Neutrophil (primary cell): ENCODE data around the gene TTLL5.

Experiments used
- H3K27ac ChIP-seq: fragments of 200-600 bp; sonication (generic); 2 replicates; pipeline ENCODE4 v1.5.1; 2016; ENCODE audit warnings: mild to moderate bottlenecking, moderate library complexity
- H3K27me3 ChIP-seq: fragments of 200-600 bp; sonication (generic); 2 replicates; pipeline ENCODE4 v1.6.0; 2016; ENCODE audit warnings: mild to moderate bottlenecking
- H3K36me3 ChIP-seq: fragments of 200-600 bp; sonication (generic); 2 replicates; pipeline ENCODE4 v1.5.1; 2017
- H3K4me1 ChIP-seq, 2 experiments: fragments of 200-600 bp in 1 of 2; sonication (generic) in 1 of 2; 1 replicate in 1 of 2; 2 replicates in 1 of 2; pipeline versions ENCODE4 v1.5.1 to v1.6.1; 2013 to 2016; ENCODE audit warnings: low read depth in 1 of 2, low read length in 1 of 2, mild to moderate bottlenecking in 1 of 2, moderate library complexity in 1 of 2; ENCODE audit not compliant: control insufficient read depth in 1 of 2, insufficient read depth in 1 of 2
- H3K4me3 ChIP-seq, 2 experiments: fragments of 200-600 bp in 1 of 2; sonication (generic) in 1 of 2; 1 replicate in 1 of 2; 2 replicates in 1 of 2; pipeline ENCODE4 v1.5.1; 2013 to 2016; ENCODE audit warnings: low read depth in 1 of 2, low read length in 1 of 2, mild to moderate bottlenecking in 1 of 2, moderate library complexity in 1 of 2
- H3K9me3 ChIP-seq: fragments of 200-600 bp; sonication (generic); 2 replicates; pipeline ENCODE4 v1.5.1; 2016
- CTCF ChIP-seq: fragments of 200-600 bp; sonication (generic); IDR thresholded peaks from 2 replicates; pipeline ENCODE4 v1.5.1; 2016; ENCODE audit warnings: antibody characterized with exemption

The TTLL5 gene

GRCh38 chr14:75822522-75823141 lies 161.6 kb downstream of the TTLL5 start:
- no peaks in the 10 kb centered on the region for H3K27me3 ChIP-seq
- H3K36me3 ChIP-seq = no peaks in the 10 kb centered on the region
- peaks cover 10 to 14% of the 10 kb centered on the region in 2 experiments for H3K4me1 ChIP-seq
- no peak for TF ChIP-seq CTCF
- H3K27ac ChIP-seq = no peak overlapping the region
- no peak overlapping the region for H3K4me3 ChIP-seq
- H3K9me3 ChIP-seq = no peaks in the 10 kb centered on the region

- no peak for TF ChIP-seq CTCF
- peaks cover 10 to 14% of the 10 kb centered on the region in 2 experiments for H3K4me1 ChIP-seq
- H3K27ac ChIP-seq = no peak overlapping the region
- no peaks in the 10 kb centered on the region for H3K9me3 ChIP-seq
- no peaks in the 10 kb centered on the region for H3K27me3 ChIP-seq
- no peak overlapping the region for H3K4me3 ChIP-seq
- H3K36me3 ChIP-seq = no peaks in the 10 kb centered on the region
Measured at GRCh38 chr14:75823334-75823733, 162.3 kb downstream of the TTLL5 start.

GRCh38 chr14:75824318-75824717 lies 163.3 kb downstream of the TTLL5 start:
- Histone ChIP-seq H3K27me3 (no peaks in the 10 kb centered on the region), H3K4me1 (peaks cover 10 to 14% of the 10 kb centered on the region in 2 experiments), H3K9me3 (no peaks in the 10 kb centered on the region), H3K4me3 (no peak overlapping the region), H3K27ac (no peak overlapping the region), H3K36me3 (no peaks in the 10 kb centered on the region)
- no peak for TF ChIP-seq CTCF

GRCh38 chr14:75825147-75825592 lies 164.1 kb downstream of the TTLL5 start:
- H3K36me3 ChIP-seq = no peaks in the 10 kb centered on the region
- no peak overlapping the region for H3K27ac ChIP-seq
- H3K4me3 ChIP-seq = no peak overlapping the region
- no peak for TF ChIP-seq CTCF
- H3K9me3 ChIP-seq = no peaks in the 10 kb centered on the region
- H3K27me3 ChIP-seq = no peaks in the 10 kb centered on the region
- peaks cover 10 to 14% of the 10 kb centered on the region in 2 experiments for H3K4me1 ChIP-seq

- Histone ChIP-seq H3K36me3 (no peaks in the 10 kb centered on the region), H3K9me3 (no peaks in the 10 kb centered on the region), H3K4me3 (no peak overlapping the region), H3K27ac (no peak overlapping the region), H3K4me1 (peaks cover 0 to 8% of the 10 kb centered on the region in 2 experiments), H3K27me3 (no peaks in the 10 kb centered on the region)
- no peak for TF ChIP-seq CTCF
Measured at GRCh38 chr14:75826599-75826998, 165.6 kb downstream of the TTLL5 start.
